RKO (cell line): ENCODE data around the gene SLC40A1.
"Not testable (repeated sequence)": the region's sequence is repeated elsewhere in the genome, so short reads cannot be mapped to it uniquely, and the experiment has no call there.

ENCODE experiments used
- DNase-seq: peaks from one replicate; pipeline ENCODE4 v3.0.0-alpha.2; 2016; ENCODE audit warnings: low spot score

The SLC40A1 gene

GRCh38 chr2:189580658-189581353, at the start of gene SLC40A1:
SLC40A1 (minus strand) TSS chr2:189580786; CDS start chr2:189580460, 326 bp downstream.
- no peak for DNase-seq

GRCh38 chr2:189629531-189630453, 49.2 kb upstream of the SLC40A1 start:
- DNase-seq, result no peak

GRCh38 chr2:189628817-189629530, 48.4 kb upstream of the SLC40A1 start:
- DNase-seq, result no peak

- DNase-seq, result no peak
Observed at GRCh38 chr2:189627789-189628188, 47.2 kb upstream of the SLC40A1 start.

GRCh38 chr2:189625636-189626035, 45.0 kb upstream of the SLC40A1 start:
- no peak for DNase-seq

GRCh38 chr2:189624648-189625355, 44.2 kb upstream of the SLC40A1 start:
- no peak for DNase-seq

- DNase-seq, result no peak
Observed at GRCh38 chr2:189623049-189623448, 42.5 kb upstream of the SLC40A1 start.

- no peak for DNase-seq
Observed at GRCh38 chr2:189621781-189622180, 41.2 kb upstream of the SLC40A1 start.

- DNase-seq, result no peak
Observed at GRCh38 chr2:189618197-189618596, 37.6 kb upstream of the SLC40A1 start.

GRCh38 chr2:189614585-189614984, 34.0 kb upstream of the SLC40A1 start:
- no peak for DNase-seq

- DNase-seq, result no peak
Observed at GRCh38 chr2:189613650-189614420, 33.2 kb upstream of the SLC40A1 start.

- DNase-seq, result no peak
Observed at GRCh38 chr2:189613077-189613636, 32.6 kb upstream of the SLC40A1 start.

GRCh38 chr2:189610700-189611099, 30.1 kb upstream of the SLC40A1 start:
- DNase-seq, result no peak

- no peak for DNase-seq
Observed at GRCh38 chr2:189609853-189610252, 29.3 kb upstream of the SLC40A1 start.

- no peak for DNase-seq
Observed at GRCh38 chr2:189609423-189609816, 28.8 kb upstream of the SLC40A1 start.

GRCh38 chr2:189608795-189609422, 28.3 kb upstream of the SLC40A1 start:
- DNase-seq, result peak; percentile 12

- no peak for DNase-seq
Observed at GRCh38 chr2:189608170-189608569, 27.6 kb upstream of the SLC40A1 start.

GRCh38 chr2:189602233-189602632, 21.6 kb upstream of the SLC40A1 start:
- DNase-seq, result no peak

- DNase-seq, result not testable (repeated sequence)
Observed at GRCh38 chr2:189601652-189602051, 21.1 kb upstream of the SLC40A1 start.

- DNase-seq, result peak; percentile 81
Observed at GRCh38 chr2:189601043-189601442, 20.5 kb upstream of the SLC40A1 start.
